Measurements from ENCODE around the gene ECI1. TPM values are rescaled to one million over a fixed set of nuclear protein-coding genes. Genes with fewer than 3 reads are reported as not detected.
A peak's percentile ranks its signal among the peaks of the same experiment; 100 is the strongest.

The ECI1 gene
- total and polyA plus RNA-seq, 2 experiments from 2014 or later: 118 to 143 TPM

GRCh38 chr16:2284797-2285576 lies 33.6 kb upstream of the ECI1 start:
- Histone ChIP-seq H3K4me3 (no peak overlapping the region), H3K27ac (ENCODE audit: low read depth) (no peak overlapping the region), H3K36me3 (ENCODE audit: insufficient read depth) (no peaks in the 10 kb centered on the region), H3K27me3 (ENCODE audit: insufficient read depth) (no peaks in the 10 kb centered on the region), H3F3A (replicated peaks; ENCODE audit: low read depth) (no peaks in the 10 kb centered on the region), H2AFZ (no peak overlapping the region), H3K9me2 (ENCODE audit: insufficient read depth) (no peaks in the 10 kb centered on the region), H3K79me2 (replicated peaks; ENCODE audit: insufficient read depth) (no peaks in the 10 kb centered on the region), H4K20me1 (replicated peaks; ENCODE audit: insufficient read depth) (no peaks in the 10 kb centered on the region; the same call in 1 of the 2 replicates), H3K4me2 (no peak overlapping the region), H3K4me1 (ENCODE audit: insufficient read depth) (no peaks in the 10 kb centered on the region)
- DNase-seq (ENCODE audit: low spot score): no peak
- no peak overlapping the region; the same call in 2 of the 3 replicates for H3K4me3 Mint-ChIP-seq
- no peaks in the 10 kb centered on the region for H3K9me3 Mint-ChIP-seq
- H3K27me3 Mint-ChIP-seq (ENCODE audit: insufficient read depth, low read depth, poor library complexity): peaks cover 7% of the 10 kb centered on the region
- ATAC-seq: peak; percentile 19
- no peaks in the 10 kb centered on the region for H3K4me1 Mint-ChIP-seq
- no peak overlapping the region for H3K27ac Mint-ChIP-seq
- H3K36me3 Mint-ChIP-seq (ENCODE audit: low read depth): no peaks in the 10 kb centered on the region; the same call in 2 of the 3 replicates
- TF ChIP-seq CTCF (conservative IDR thresholded peaks at IDR 0.05; ENCODE audit: low read depth in 2 of 2) (peak in 1 of 2 experiments; percentile 48; a peak in 2 of 4 replicates), ZNF331 (CRISPR knock-in tag; IDR thresholded peaks at IDR 0.05; ENCODE audit: low read depth) (no peak)

- Histone ChIP-seq H4K20me1 (replicated peaks; ENCODE audit: insufficient read depth) (no peaks in the 10 kb centered on the region; the same call in 1 of the 2 replicates), H3K4me3 (no peak overlapping the region), H3K79me2 (replicated peaks; ENCODE audit: insufficient read depth) (no peaks in the 10 kb centered on the region), H3K4me2 (no peak overlapping the region), H3K27me3 (ENCODE audit: insufficient read depth) (no peaks in the 10 kb centered on the region), H3F3A (replicated peaks; ENCODE audit: low read depth) (no peaks in the 10 kb centered on the region), H3K4me1 (ENCODE audit: insufficient read depth) (no peaks in the 10 kb centered on the region), H2AFZ (no peak overlapping the region), H3K36me3 (ENCODE audit: insufficient read depth) (no peaks in the 10 kb centered on the region), H3K9me2 (ENCODE audit: insufficient read depth) (no peaks in the 10 kb centered on the region), H3K27ac (ENCODE audit: low read depth) (no peak overlapping the region)
- Mint-ChIP-seq H3K4me3 (no peak overlapping the region), H3K4me1 (no peaks in the 10 kb centered on the region), H3K36me3 (ENCODE audit: low read depth) (no peaks in the 10 kb centered on the region; the same call in 2 of the 3 replicates), H3K27me3 (ENCODE audit: insufficient read depth, low read depth, poor library complexity) (peaks cover 7% of the 10 kb centered on the region), H3K27ac (no peak overlapping the region), H3K9me3 (no peaks in the 10 kb centered on the region)
- ATAC-seq: no peak
- DNase-seq (ENCODE audit: low spot score): no peak
- TF ChIP-seq EZH2 (IDR thresholded peaks at IDR 0.05; ENCODE audit: low read depth, unreplicated experiment) (no peak), STAT1 (IDR thresholded peaks at IDR 0.05; ENCODE audit: unreplicated experiment) (no peak), ZNF331 (CRISPR knock-in tag; IDR thresholded peaks at IDR 0.05; ENCODE audit: low read depth) (no peak), ZNF462 (CRISPR knock-in tag; IDR thresholded peaks at IDR 0.05) (no peak), EZH2phosphoT487 (IDR thresholded peaks at IDR 0.05; ENCODE audit: unreplicated experiment) (no peak), ZNF114 (CRISPR knock-in tag; IDR thresholded peaks at IDR 0.05) (no peak), CTCF (conservative IDR thresholded peaks at IDR 0.05; ENCODE audit: low read depth in 2 of 2) (no peak), CREB1 (CRISPR knock-in tag; IDR thresholded peaks at IDR 0.05; ENCODE audit: low read depth) (no peak)
Observed at GRCh38 chr16:2284001-2284770, 32.8 kb upstream of the ECI1 start.

All from GM23338 (cell line).